GM19023 (cell line): Measurements from ENCODE around the gene BTG3.

ENCODE experiments used
- ATAC-seq: cut with Tn5 transposase; IDR thresholded peaks from one replicate; pipeline ENCODE4 v1.9.1; 2021; ENCODE audit warnings: mild to moderate bottlenecking, moderate library complexity; ENCODE audit not compliant: unreplicated experiment

Gene BTG3

GRCh38 chr21:17612565-17613241 is at the start of gene BTG3:
Gene BTG3 (minus strand): TSS chr21:17612901. CDS start chr21:17609144, 3,757 bp downstream.
- peak; percentile 74 for ATAC-seq

GRCh38 chr21:17660862-17661261 is 48.2 kb upstream of the BTG3 start:
- ATAC-seq: no peak

- no peak for ATAC-seq
Observed at GRCh38 chr21:17660452-17660851, 47.8 kb upstream of the BTG3 start.

- no peak for ATAC-seq
Observed at GRCh38 chr21:17658931-17659330, 46.2 kb upstream of the BTG3 start.

GRCh38 chr21:17651526-17651925 is 38.8 kb upstream of the BTG3 start:
- ATAC-seq: no peak

GRCh38 chr21:17650292-17650691 is 37.6 kb upstream of the BTG3 start:
- ATAC-seq: no peak

GRCh38 chr21:17646790-17647189 is 34.1 kb upstream of the BTG3 start:
- ATAC-seq: no peak

GRCh38 chr21:17644186-17644585 is 31.5 kb upstream of the BTG3 start:
- no peak for ATAC-seq

GRCh38 chr21:17640821-17641220 is 28.1 kb upstream of the BTG3 start:
- ATAC-seq: no peak

- no peak for ATAC-seq
Observed at GRCh38 chr21:17636711-17637110, 24.0 kb upstream of the BTG3 start.

GRCh38 chr21:17631195-17631594 is 18.5 kb upstream of the BTG3 start:
- no peak for ATAC-seq

- no peak for ATAC-seq
Observed at GRCh38 chr21:17622018-17622417, 9.3 kb upstream of the BTG3 start.

GRCh38 chr21:17616831-17617230 is 4.1 kb upstream of the BTG3 start:
- ATAC-seq: no peak

- ATAC-seq: peak; percentile 2
Observed at GRCh38 chr21:17613242-17613676, 558 bp upstream of the BTG3 start.

GRCh38 chr21:17612023-17612564 is 607 bp downstream of the BTG3 start:
- peak; percentile 8 for ATAC-seq

GRCh38 chr21:17611414-17612022 is 1.2 kb downstream of the BTG3 start:
- ATAC-seq: peak; percentile 64

- no peak for ATAC-seq
Observed at GRCh38 chr21:17610911-17611310, 1.8 kb downstream of the BTG3 start.

- ATAC-seq: no peak
Observed at GRCh38 chr21:17609681-17610080, 3.0 kb downstream of the BTG3 start.

- ATAC-seq: no peak
Observed at GRCh38 chr21:17607684-17608083, 5.0 kb downstream of the BTG3 start.

- no peak for ATAC-seq
Observed at GRCh38 chr21:17602874-17603273, 9.8 kb downstream of the BTG3 start.

GRCh38 chr21:17598437-17598836 is 14.3 kb downstream of the BTG3 start:
- ATAC-seq: peak; percentile 75

- ATAC-seq: no peak
Observed at GRCh38 chr21:17597680-17598079, 15.0 kb downstream of the BTG3 start.
